PC-3 (cell line): ENCODE data around the gene IRF9. TPM values are rescaled to one million over a fixed set of nuclear protein-coding genes. Genes with fewer than 3 reads are reported as not detected.

Experiments
- ATAC-seq: fragments of 200-7000 bp; cut with Tn5 transposase; 2 replicates; pipeline ENCODE4 v1.9.1; 2020; ENCODE audit warnings: mild to moderate bottlenecking, moderate library complexity
- BruUV-seq: library from RNA; stranded (reverse); fragments of 400-500 nt; replicated peaks from 2 replicates; lab custom pipeline; 2021; lab: Mats Ljungman, UMichigan
- CTCF ChIA-PET: fragments of 300-600 bp; sonication (Branson Sonifier 250); formaldehyde crosslinking; loops from one replicate; lab custom pipeline; 2022; ENCODE audit warnings: antibody characterized with exemption; lab: Charles Lee
- POLR2A ChIA-PET: fragments of 300-600 bp; sonication (Branson Sonifier 250); formaldehyde crosslinking; loops from one replicate; lab custom pipeline; 2022; ENCODE audit warnings: antibody characterized with exemption; ENCODE audit not compliant: unreplicated experiment; lab: Charles Lee
- DNase-seq: peaks from one replicate; pipeline ENCODE4 v3.0.0-alpha.2; 2015
- H2AFZ ChIP-seq: fragments of 300-600 bp; sonication (generic); 2 replicates; pipeline ENCODE4 v1.6.0; 2016; ENCODE audit warnings: antibody characterized with exemption, low read length
- H3F3A ChIP-seq: fragments of 300-600 bp; sonication (generic); one replicate; pipeline ENCODE4 v1.6.0; 2017; ENCODE audit warnings: antibody characterized with exemption, low read length, control low read depth, mild to moderate bottlenecking; ENCODE audit not compliant: unreplicated experiment
- H3K27ac ChIP-seq: fragments of 300-600 bp; sonication (generic); 2 replicates; pipeline ENCODE4 v1.5.1; 2016; ENCODE audit warnings: mild to moderate bottlenecking, low read length
- H3K27me3 ChIP-seq: fragments of 300-600 bp; sonication (generic); 2 replicates; pipeline ENCODE4 v1.6.1; 2016; ENCODE audit warnings: low read length, mixed read lengths
- H3K36me3 ChIP-seq: fragments of 300-600 bp; sonication (generic); 2 replicates; pipeline ENCODE4 v1.6.1; 2016; ENCODE audit warnings: low read depth, mixed run types, low read length, mixed read lengths
- H3K4me1 ChIP-seq: fragments of 300-600 bp; sonication (generic); 2 replicates; pipeline ENCODE4 v1.5.1; 2016; ENCODE audit warnings: low read length; ENCODE audit not compliant: insufficient read depth
- H3K4me2 ChIP-seq: fragments of 300-600 bp; sonication (generic); 2 replicates; pipeline ENCODE4 v1.6.0; 2016; ENCODE audit warnings: low read length
- H3K4me3 ChIP-seq: fragments of 300-600 bp; sonication (generic); 2 replicates; pipeline ENCODE4 v1.5.1; 2016; ENCODE audit warnings: mild to moderate bottlenecking, low read length, mixed read lengths
- H3K79me2 ChIP-seq: fragments of 300-600 bp; sonication (generic); 2 replicates; pipeline ENCODE4 v1.6.1; 2017; ENCODE audit warnings: low read length, mixed read lengths
- H3K9ac ChIP-seq: fragments of 300-600 bp; sonication (generic); 2 replicates; pipeline ENCODE4 v1.6.0; 2016; ENCODE audit warnings: mild to moderate bottlenecking, low read length
- H3K9me2 ChIP-seq: fragments of 300-600 bp; sonication (generic); replicated peaks from 2 replicates; pipeline ENCODE4 v1.6.1; 2016; ENCODE audit warnings: mixed run types, low read length, mixed read lengths
- H3K9me3 ChIP-seq: fragments of 300-600 bp; sonication (generic); 2 replicates; pipeline ENCODE4 v1.6.1; 2016; ENCODE audit warnings: low read length, mixed read lengths
- H4K20me1 ChIP-seq: fragments of 300-600 bp; sonication (generic); 2 replicates; pipeline ENCODE4 v1.6.1; 2016; ENCODE audit warnings: low read length, mixed read lengths
- EZH2 ChIP-seq: fragments of 300-600 bp; sonication (generic); IDR thresholded peaks from one replicate; pipeline ENCODE4 v1.6.1; 2017; ENCODE audit warnings: antibody characterized with exemption, mild to moderate bottlenecking, low read length; ENCODE audit not compliant: unreplicated experiment
- EZH2phosphoT487 ChIP-seq: fragments of 300-600 bp; sonication (generic); IDR thresholded peaks from 2 replicates; pipeline ENCODE4 v1.6.1; 2018; ENCODE audit warnings: mild to moderate bottlenecking, antibody characterized with exemption, low read length, borderline replicate concordance
- intact Hi-C: fragments of 100-400 bp; cut with micrococcal nuclease; formaldehyde crosslinking; loops from 2 replicates; pipeline ENCODE4 v1.9.0; 2023
- total RNA-seq: library from RNA; depleted of rRNA; stranded (reverse); fragments of >200 nt; gene quantifications from 2 replicates; pipeline ENCODE4 v1.2.3, GENCODE V29; 2014
- TF ChIP-seq, protein P1 (sequence below): fragments of 300-600 bp; sonication (generic); conservative IDR thresholded peaks from 2 replicates; pipeline ENCODE4 v1.5.1; 2017; ENCODE audit warnings: antibody characterized with exemption, low read depth, mild to moderate bottlenecking, low read length

The IRF9 gene
- total RNA-seq, 1 experiment from 2014 or later: 10.5 TPM

DNA sequence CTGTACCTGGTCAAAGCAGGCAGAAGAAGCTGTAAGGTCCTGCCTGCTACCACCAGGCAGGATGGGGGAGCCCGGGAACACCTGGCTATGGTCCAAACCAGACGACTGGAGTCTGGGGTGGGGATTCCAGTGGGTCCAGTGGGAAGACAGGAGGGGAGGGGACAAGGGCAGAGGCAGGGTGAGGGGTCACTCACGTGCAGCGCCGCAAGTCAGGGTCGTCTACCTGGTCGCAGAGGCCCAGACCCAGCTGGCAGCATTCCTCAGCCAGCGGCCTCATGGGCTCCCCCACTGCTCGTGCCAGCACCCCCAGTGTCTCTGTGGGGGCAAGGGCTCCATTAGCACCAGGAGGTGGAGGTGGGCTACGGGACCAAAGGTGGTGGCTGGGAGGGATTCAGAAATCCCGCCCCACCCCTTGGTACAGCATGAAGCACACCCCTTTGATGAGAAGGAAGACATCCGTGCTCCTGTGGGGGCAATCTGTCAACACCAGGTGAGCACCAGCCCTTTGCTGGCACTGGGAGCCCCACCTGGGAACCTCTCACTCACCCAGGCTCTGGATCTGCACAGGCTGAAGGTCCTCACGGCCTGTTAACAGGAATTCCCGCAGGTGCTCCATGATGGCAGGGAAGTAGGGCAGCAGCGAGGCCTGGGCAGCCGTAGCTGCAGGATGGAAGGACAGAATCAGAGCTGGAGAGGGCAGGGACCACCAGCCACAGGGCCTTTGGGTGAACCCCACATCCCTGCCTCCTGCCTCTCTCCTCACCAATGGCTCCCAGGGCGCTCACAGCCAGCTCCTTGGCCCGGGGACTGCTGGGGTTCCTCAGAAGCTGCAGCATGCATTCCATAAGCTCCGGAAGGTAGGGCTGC, 23.3 kb downstream of the IRF9 start:
- H3K4me1 ChIP-seq: peaks cover 8% of the 10 kb centered on the region
- peaks cover 41% of the 10 kb centered on the region; the same call in 1 of the 2 replicates for H3K36me3 ChIP-seq
- no peak overlapping the region for H3K9ac ChIP-seq
- ChIA-PET POLR2A (no interaction called here), CTCF (no interaction called here)
- H3K9me2 ChIP-seq: no peaks in the 10 kb centered on the region
- intact Hi-C loops: no loop called here
- no peaks in the 10 kb centered on the region for H4K20me1 ChIP-seq
- no peak overlapping the region for H3K4me3 ChIP-seq
- DNase-seq (no peak), ATAC-seq (no peak)
- H3K4me2 ChIP-seq: no peak overlapping the region
- no peaks in the 10 kb centered on the region for H3F3A ChIP-seq
- H3K27ac ChIP-seq: no peak overlapping the region
- TF ChIP-seq EZH2phosphoT487: no peak
- TF ChIP-seq, protein P1, sequence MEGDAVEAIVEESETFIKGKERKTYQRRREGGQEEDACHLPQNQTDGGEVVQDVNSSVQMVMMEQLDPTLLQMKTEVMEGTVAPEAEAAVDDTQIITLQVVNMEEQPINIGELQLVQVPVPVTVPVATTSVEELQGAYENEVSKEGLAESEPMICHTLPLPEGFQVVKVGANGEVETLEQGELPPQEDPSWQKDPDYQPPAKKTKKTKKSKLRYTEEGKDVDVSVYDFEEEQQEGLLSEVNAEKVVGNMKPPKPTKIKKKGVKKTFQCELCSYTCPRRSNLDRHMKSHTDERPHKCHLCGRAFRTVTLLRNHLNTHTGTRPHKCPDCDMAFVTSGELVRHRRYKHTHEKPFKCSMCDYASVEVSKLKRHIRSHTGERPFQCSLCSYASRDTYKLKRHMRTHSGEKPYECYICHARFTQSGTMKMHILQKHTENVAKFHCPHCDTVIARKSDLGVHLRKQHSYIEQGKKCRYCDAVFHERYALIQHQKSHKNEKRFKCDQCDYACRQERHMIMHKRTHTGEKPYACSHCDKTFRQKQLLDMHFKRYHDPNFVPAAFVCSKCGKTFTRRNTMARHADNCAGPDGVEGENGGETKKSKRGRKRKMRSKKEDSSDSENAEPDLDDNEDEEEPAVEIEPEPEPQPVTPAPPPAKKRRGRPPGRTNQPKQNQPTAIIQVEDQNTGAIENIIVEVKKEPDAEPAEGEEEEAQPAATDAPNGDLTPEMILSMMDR: no peak
- TF ChIP-seq EZH2: no peak
- BruUV-seq: no TSS peak
- peaks cover 25% of the 10 kb centered on the region for H3K79me2 ChIP-seq
- no peaks in the 10 kb centered on the region for H3K9me3 ChIP-seq
- no peaks in the 10 kb centered on the region for H3K27me3 ChIP-seq
- no peak overlapping the region for H2AFZ ChIP-seq

DNA sequence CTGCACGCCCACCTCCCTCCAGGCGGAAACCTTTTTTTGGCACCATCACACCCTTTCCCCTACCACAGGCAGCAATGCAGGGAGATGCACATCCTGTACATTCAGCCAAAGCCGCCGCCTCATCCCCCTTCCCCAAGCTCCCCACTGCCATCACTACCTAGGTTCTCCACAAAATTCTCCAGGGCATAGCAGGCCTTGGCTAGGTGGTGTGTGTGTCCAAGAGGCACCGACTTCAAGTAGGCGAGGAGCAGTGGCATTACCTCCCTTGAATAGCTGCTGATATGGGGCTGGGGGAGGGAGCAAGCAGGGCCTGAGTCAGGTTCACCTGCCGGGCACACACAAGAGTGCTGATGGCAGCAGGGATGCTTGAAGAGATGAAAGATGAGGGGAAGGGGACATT, 24.0 kb downstream of the IRF9 start:
- H3K9me2 ChIP-seq: no peaks in the 10 kb centered on the region
- H3K4me1 ChIP-seq: peaks cover 8% of the 10 kb centered on the region
- no peak overlapping the region for H3K4me3 ChIP-seq
- TF ChIP-seq EZH2phosphoT487: no peak
- TF ChIP-seq, protein P1: no peak
- TF ChIP-seq EZH2: no peak
- CTCF ChIA-PET: no interaction called here
- no peak overlapping the region for H3K4me2 ChIP-seq
- intact Hi-C loops: no loop called here
- no peaks in the 10 kb centered on the region for H3K27me3 ChIP-seq
- peaks cover 37% of the 10 kb centered on the region; the same call in 1 of the 2 replicates for H3K36me3 ChIP-seq
- no peak for DNase-seq
- no peak overlapping the region for H3K27ac ChIP-seq
- POLR2A ChIA-PET: no interaction called here
- ATAC-seq: no peak
- H3F3A ChIP-seq: no peaks in the 10 kb centered on the region
- H4K20me1 ChIP-seq: no peaks in the 10 kb centered on the region
- no peak overlapping the region for H3K9ac ChIP-seq
- H2AFZ ChIP-seq: no peak overlapping the region
- BruUV-seq: no TSS peak
- H3K79me2 ChIP-seq: peaks cover 25% of the 10 kb centered on the region
- H3K9me3 ChIP-seq: no peaks in the 10 kb centered on the region

DNA sequence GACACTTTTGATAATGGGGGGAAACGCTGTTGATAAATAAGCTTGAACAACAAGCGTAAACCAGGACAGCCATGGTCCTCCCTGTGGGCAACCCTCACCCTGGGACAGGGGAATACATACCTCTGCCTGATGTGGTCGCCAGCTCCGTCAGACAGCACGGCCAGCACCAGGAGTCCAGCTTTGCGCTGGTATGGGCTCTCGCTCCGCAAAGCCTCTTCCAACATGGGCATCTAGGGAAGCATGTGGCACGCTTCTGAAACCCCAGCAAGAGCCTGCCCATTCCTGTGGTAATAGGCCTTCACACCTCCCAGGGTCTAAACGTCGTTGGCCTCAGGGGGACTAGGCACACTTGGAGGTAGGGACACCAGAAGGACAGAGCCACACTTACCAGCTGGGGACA, 24.7 kb downstream of the IRF9 start:
- no peak for DNase-seq
- no TSS peak for BruUV-seq
- Histone ChIP-seq H3K27me3 (no peaks in the 10 kb centered on the region), H3K9me2 (no peaks in the 10 kb centered on the region), H3K27ac (no peak overlapping the region), H4K20me1 (no peaks in the 10 kb centered on the region), H3K9me3 (no peaks in the 10 kb centered on the region), H3F3A (no peaks in the 10 kb centered on the region), H3K4me3 (no peak overlapping the region), H2AFZ (no peak overlapping the region), H3K79me2 (peaks cover 25% of the 10 kb centered on the region), H3K36me3 (peaks cover 31% of the 10 kb centered on the region; the same call in 1 of the 2 replicates), H3K4me1 (peaks cover 8% of the 10 kb centered on the region), H3K4me2 (no peak overlapping the region), H3K9ac (no peak overlapping the region)
- POLR2A ChIA-PET: no interaction called here
- no peak for ATAC-seq
- CTCF ChIA-PET: no interaction called here
- TF ChIP-seq EZH2 (no peak), EZH2phosphoT487 (no peak)
- TF ChIP-seq, protein P1: no peak
- intact Hi-C loops: no loop called here
